ENCODE results near the gene ZER1. TPM values are rescaled to one million over a fixed set of nuclear protein-coding genes. Genes with fewer than 3 reads are reported as not detected.
"Not testable (repeated sequence)": the region's sequence is repeated elsewhere in the genome, so short reads cannot be mapped to it uniquely, and the experiment has no call there.

Gene ZER1
- 13.7 and 15.4 TPM in 2 replicates for total RNA-seq (2014; rRNA removed; shearing (Covaris generic))

- DNase-seq (ENCODE audit: low read depth), result peak; percentile 85
These were observed at the start of gene ZER1 for GRCh38 chr9:128771745-128772519. ZER1 (minus strand) TSS chr9:128771927; CDS start chr9:128755565, 16,362 bp downstream.

GRCh38 chr9:128820665-128821583, 49.2 kb upstream of the ZER1 start:
- no peak for DNase-seq (ENCODE audit: low read depth)

GRCh38 chr9:128819716-128820664, 48.3 kb upstream of the ZER1 start:
- DNase-seq (ENCODE audit: low read depth), result peak; percentile 51

GRCh38 chr9:128818839-128819715, 47.4 kb upstream of the ZER1 start:
- DNase-seq (ENCODE audit: low read depth), result peak; percentile 23

- DNase-seq (ENCODE audit: low read depth), result peak; percentile 94
These were observed 46.5 kb upstream of the ZER1 start, which contains the start of gene ENDOG for GRCh38 chr9:128818099-128818838. ENDOG (plus strand) TSS chr9:128818500; CDS start chr9:128818685, 185 bp downstream.

- no peak for DNase-seq (ENCODE audit: low read depth)
These were observed 39.1 kb upstream of the ZER1 start for GRCh38 chr9:128810873-128811272.

GRCh38 chr9:128809831-128810230, 38.1 kb upstream of the ZER1 start:
- no peak for DNase-seq (ENCODE audit: low read depth)

GRCh38 chr9:128809036-128809599, 37.4 kb upstream of the ZER1 start:
- DNase-seq (ENCODE audit: low read depth), result no peak

- no peak for DNase-seq (ENCODE audit: low read depth)
These were observed 36.8 kb upstream of the ZER1 start for GRCh38 chr9:128808543-128808942.

GRCh38 chr9:128807827-128808226, 36.1 kb upstream of the ZER1 start:
- DNase-seq (ENCODE audit: low read depth), result no peak

GRCh38 chr9:128805661-128806060, 33.9 kb upstream of the ZER1 start:
- DNase-seq (ENCODE audit: low read depth), result no peak

GRCh38 chr9:128802482-128802881, 30.8 kb upstream of the ZER1 start:
- no peak for DNase-seq (ENCODE audit: low read depth)

- DNase-seq (ENCODE audit: low read depth), result no peak
These were observed 28.3 kb upstream of the ZER1 start for GRCh38 chr9:128800061-128800460.

- DNase-seq (ENCODE audit: low read depth), result no peak
These were observed 27.2 kb upstream of the ZER1 start for GRCh38 chr9:128798896-128799295.

- DNase-seq (ENCODE audit: low read depth), result not testable (repeated sequence)
These were observed 23.2 kb upstream of the ZER1 start for GRCh38 chr9:128794961-128795360.

GRCh38 chr9:128792978-128793686, 21.4 kb upstream of the ZER1 start:
- no peak for DNase-seq (ENCODE audit: low read depth)

GRCh38 chr9:128792134-128792533, 20.4 kb upstream of the ZER1 start:
- no peak for DNase-seq (ENCODE audit: low read depth)

GRCh38 chr9:128790536-128790935, 18.8 kb upstream of the ZER1 start:
- no peak for DNase-seq (ENCODE audit: low read depth)

- no peak for DNase-seq (ENCODE audit: low read depth)
These were observed 16.7 kb upstream of the ZER1 start for GRCh38 chr9:128788445-128788844.

Data from RPMI7951 (cell line).